Measurements from ENCODE around the gene KLK10.
"Not testable (repeated sequence)": the region's sequence is repeated elsewhere in the genome, so short reads cannot be mapped to it uniquely, and the experiment has no call there.

Gene KLK10

DNA sequence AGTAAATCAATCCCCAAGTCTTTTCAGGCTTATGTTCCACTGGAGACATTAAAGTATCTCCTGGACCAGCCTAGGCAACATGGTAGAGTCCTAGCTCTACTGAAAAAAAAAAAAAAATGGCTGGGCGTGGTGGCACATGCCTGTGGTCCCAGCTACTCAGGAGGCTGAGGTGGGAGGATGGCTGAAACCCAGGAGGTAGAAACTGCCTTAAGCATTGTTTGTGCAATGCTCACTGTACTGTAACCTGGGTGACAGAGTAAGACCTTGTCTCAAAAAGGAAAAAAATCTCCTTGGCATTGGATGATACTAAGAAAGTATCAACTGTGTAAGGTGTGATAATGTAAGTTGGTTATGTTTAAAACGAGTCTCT lies 26.9 kb downstream of the KLK10 start:
- no peak for TF ChIP-seq EZH2phosphoT487 (IDR thresholded peaks at IDR 0.05; ENCODE audit: low read depth)
- TF ChIP-seq, protein P1, sequence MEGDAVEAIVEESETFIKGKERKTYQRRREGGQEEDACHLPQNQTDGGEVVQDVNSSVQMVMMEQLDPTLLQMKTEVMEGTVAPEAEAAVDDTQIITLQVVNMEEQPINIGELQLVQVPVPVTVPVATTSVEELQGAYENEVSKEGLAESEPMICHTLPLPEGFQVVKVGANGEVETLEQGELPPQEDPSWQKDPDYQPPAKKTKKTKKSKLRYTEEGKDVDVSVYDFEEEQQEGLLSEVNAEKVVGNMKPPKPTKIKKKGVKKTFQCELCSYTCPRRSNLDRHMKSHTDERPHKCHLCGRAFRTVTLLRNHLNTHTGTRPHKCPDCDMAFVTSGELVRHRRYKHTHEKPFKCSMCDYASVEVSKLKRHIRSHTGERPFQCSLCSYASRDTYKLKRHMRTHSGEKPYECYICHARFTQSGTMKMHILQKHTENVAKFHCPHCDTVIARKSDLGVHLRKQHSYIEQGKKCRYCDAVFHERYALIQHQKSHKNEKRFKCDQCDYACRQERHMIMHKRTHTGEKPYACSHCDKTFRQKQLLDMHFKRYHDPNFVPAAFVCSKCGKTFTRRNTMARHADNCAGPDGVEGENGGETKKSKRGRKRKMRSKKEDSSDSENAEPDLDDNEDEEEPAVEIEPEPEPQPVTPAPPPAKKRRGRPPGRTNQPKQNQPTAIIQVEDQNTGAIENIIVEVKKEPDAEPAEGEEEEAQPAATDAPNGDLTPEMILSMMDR (IDR thresholded peaks at IDR 0.05; ENCODE audit: low read depth, low read length) = no peak
- H3K27ac ChIP-seq (ENCODE audit: low read length) = no peak overlapping the region
- H3K4me2 ChIP-seq (ENCODE audit: low read length) = no peak overlapping the region
- no peaks in the 10 kb centered on the region for H3K79me2 ChIP-seq (ENCODE audit: low read length)
- no peaks in the 10 kb centered on the region for H3K9me3 ChIP-seq (ENCODE audit: insufficient read depth, low read length)
- H3K4me3 ChIP-seq (ENCODE audit: low read length) = no peak overlapping the region
- H3K36me3 ChIP-seq (replicated peaks; ENCODE audit: low read depth, low read length) = no peaks in the 10 kb centered on the region
- no peak overlapping the region for H2AFZ ChIP-seq (ENCODE audit: low read depth, low read length)
- no peaks in the 10 kb centered on the region for H3K4me1 ChIP-seq (ENCODE audit: low read length)
- peaks cover 37% of the 10 kb centered on the region for H3K27me3 ChIP-seq (ENCODE audit: low read depth, low read length)
- no peaks in the 10 kb centered on the region for H4K20me1 ChIP-seq (ENCODE audit: insufficient read depth, low read length)
- H3K9ac ChIP-seq (ENCODE audit: low read length) = no peak overlapping the region

DNA sequence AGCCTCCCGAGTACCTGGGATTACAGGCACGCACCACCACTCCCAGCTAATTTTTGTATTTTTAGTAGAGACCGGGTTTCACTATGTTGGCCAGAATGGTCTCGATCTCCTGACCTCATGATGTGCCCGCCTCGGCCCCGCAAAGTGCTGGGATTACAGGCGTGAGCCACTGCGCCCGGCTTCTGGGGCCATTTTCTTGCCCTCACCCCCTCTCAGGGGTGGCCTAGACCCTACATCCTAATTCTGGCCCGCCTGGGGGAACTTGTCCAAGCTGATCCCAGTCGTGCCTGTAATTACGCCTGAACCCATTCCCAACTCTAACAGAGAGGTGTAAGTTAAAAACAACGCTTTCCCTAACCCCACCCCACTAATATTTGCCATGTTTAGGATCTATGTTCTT lies 35.1 kb downstream of the KLK10 start:
- not testable (repeated sequence) for H2AFZ ChIP-seq (ENCODE audit: low read depth, low read length)

DNA sequence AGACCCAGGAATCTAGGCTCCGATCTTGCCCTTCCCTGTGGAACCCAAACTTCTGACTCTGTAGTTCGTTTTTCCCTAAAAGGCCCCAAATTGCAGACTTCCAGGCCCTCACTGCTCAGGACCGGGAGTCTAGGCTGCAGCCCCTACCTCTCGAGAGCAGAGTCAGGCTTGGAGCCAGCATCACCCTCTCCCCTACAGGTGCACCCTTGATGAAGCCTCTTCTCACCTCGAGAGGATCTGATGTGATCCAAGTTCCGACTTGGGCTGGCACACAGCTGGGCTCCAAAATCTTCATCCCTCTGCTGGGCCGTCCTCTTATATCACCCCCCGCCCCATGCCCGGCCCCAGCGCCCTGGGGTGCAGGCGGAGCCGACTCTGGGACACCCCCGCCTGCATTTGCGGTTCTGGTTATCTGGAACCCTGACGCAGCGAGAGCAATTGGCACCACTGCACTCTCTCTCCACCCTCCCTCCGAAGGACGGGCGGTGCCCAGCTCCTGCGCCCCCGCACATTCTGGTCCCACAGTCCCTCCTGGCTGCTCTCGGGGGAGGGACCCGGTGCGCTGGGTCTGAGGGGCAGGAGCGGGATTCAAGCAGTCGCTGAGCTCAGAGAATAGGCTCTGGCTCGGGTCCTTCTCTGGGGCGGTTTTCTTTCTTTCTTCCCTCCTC lies 35.8 kb downstream of the KLK10 start, which contains the start of gene KLK7:
KLK7 (minus strand) TSS at position 293 of the 668 bp plus-strand sequence. CDS start 1,518 bp downstream, outside the sequence.
- peaks cover 31% of the 10 kb centered on the region for H3K27me3 ChIP-seq (ENCODE audit: low read depth, low read length)
- H3K9me3 ChIP-seq (ENCODE audit: insufficient read depth, low read length) = no peaks in the 10 kb centered on the region
- H3K36me3 ChIP-seq (replicated peaks; ENCODE audit: low read depth, low read length) = no peaks in the 10 kb centered on the region
- H3K27ac ChIP-seq (ENCODE audit: low read length) = no peak within 1 kb of the TSS
- H3K4me3 ChIP-seq (ENCODE audit: low read length) = no peak within 1 kb of the TSS
- H2AFZ ChIP-seq (ENCODE audit: low read depth, low read length) = no peak within 1 kb of the TSS
- H3K4me1 ChIP-seq (ENCODE audit: low read length) = no peaks in the 10 kb centered on the region
- TF ChIP-seq, protein P1 (IDR thresholded peaks at IDR 0.05; ENCODE audit: low read depth, low read length) = no peak
- no peak for TF ChIP-seq EZH2phosphoT487 (IDR thresholded peaks at IDR 0.05; ENCODE audit: low read depth)
- H3K9ac ChIP-seq (ENCODE audit: low read length) = no peak within 1 kb of the TSS
- no peaks in the 10 kb centered on the region for H4K20me1 ChIP-seq (ENCODE audit: insufficient read depth, low read length)
- no peaks in the 10 kb centered on the region for H3K79me2 ChIP-seq (ENCODE audit: low read length)
- no peak within 1 kb of the TSS for H3K4me2 ChIP-seq (ENCODE audit: low read length)

More for the DNA sequence above, 35.1 kb downstream of the KLK10 start:
- H3K4me1 ChIP-seq (ENCODE audit: low read length); H4K20me1 ChIP-seq (ENCODE audit: insufficient read depth, low read length); H3K27ac ChIP-seq (ENCODE audit: low read length); H3K9ac ChIP-seq (ENCODE audit: low read length); H3K79me2 ChIP-seq (ENCODE audit: low read length); H3K4me2 ChIP-seq (ENCODE audit: low read length); H3K4me3 ChIP-seq (ENCODE audit: low read length); H3K36me3 ChIP-seq (replicated peaks; ENCODE audit: low read depth, low read length); H3K9me3 ChIP-seq (ENCODE audit: insufficient read depth, low read length): not testable (repeated sequence)
- H3K27me3 ChIP-seq (ENCODE audit: low read depth, low read length) = peaks cover 34% of the 10 kb centered on the region

DNA sequence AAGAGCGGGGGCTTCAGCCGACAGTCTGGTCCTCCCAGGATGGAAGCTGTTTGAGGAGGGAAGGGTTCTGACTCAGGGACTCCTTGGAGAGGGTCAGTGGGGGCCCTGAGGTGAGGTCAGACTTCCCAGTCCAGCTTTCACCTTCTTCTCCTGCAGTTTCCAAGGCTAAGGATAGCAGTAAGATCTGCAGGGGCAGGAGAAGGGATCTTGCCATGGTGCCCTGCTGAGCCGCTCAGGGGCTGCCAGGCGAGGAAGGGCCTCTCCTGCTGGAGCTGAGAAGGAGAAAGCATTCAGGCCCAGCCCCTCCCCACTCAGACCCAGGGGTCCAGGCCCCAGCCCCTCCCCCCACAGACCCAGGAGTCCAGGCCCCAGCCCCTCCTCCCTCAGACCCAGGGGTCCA lies 37.3 kb downstream of the KLK10 start:
- H3K4me3 ChIP-seq (ENCODE audit: low read length) = no peak overlapping the region
- no peaks in the 10 kb centered on the region for H3K4me1 ChIP-seq (ENCODE audit: low read length)
- TF ChIP-seq EZH2phosphoT487 (IDR thresholded peaks at IDR 0.05; ENCODE audit: low read depth) = no peak
- TF ChIP-seq, protein P1 (IDR thresholded peaks at IDR 0.05; ENCODE audit: low read depth, low read length) = no peak
- H3K27me3 ChIP-seq (ENCODE audit: low read depth, low read length) = peaks cover 28% of the 10 kb centered on the region
- no peaks in the 10 kb centered on the region for H3K79me2 ChIP-seq (ENCODE audit: low read length)
- H3K9ac ChIP-seq (ENCODE audit: low read length) = no peak overlapping the region
- no peaks in the 10 kb centered on the region for H4K20me1 ChIP-seq (ENCODE audit: insufficient read depth, low read length)
- no peaks in the 10 kb centered on the region for H3K36me3 ChIP-seq (replicated peaks; ENCODE audit: low read depth, low read length)
- no peak overlapping the region for H3K4me2 ChIP-seq (ENCODE audit: low read length)
- H3K9me3 ChIP-seq (ENCODE audit: insufficient read depth, low read length) = no peaks in the 10 kb centered on the region
- no peak overlapping the region for H2AFZ ChIP-seq (ENCODE audit: low read depth, low read length)
- H3K27ac ChIP-seq (ENCODE audit: low read length) = no peak overlapping the region
